ENCODE results near the gene PIGU.

Gene PIGU

GRCh38 chr20:34532756-34533155, 144.1 kb downstream of the PIGU start:
- no peaks in the 10 kb centered on the region for H3K4me1 ChIP-seq (ENCODE audit: insufficient read depth, low read length)
- no peaks in the 10 kb centered on the region for H3K9me3 ChIP-seq (ENCODE audit: insufficient read depth, low read depth, low read length)
- H3K27me3 ChIP-seq (ENCODE audit: insufficient read depth, low read length) = no peaks in the 10 kb centered on the region
- no peak overlapping the region for H3K4me3 ChIP-seq (ENCODE audit: low read length)
- H3K27ac ChIP-seq (ENCODE audit: low read length) = no peak overlapping the region
- H3K36me3 ChIP-seq (ENCODE audit: insufficient read depth, low read depth, low read length) = peaks cover 89% of the 10 kb centered on the region
- H3K9ac ChIP-seq (ENCODE audit: low read depth, low read length) = no peak overlapping the region

GRCh38 chr20:34532320-34532719, 144.6 kb downstream of the PIGU start:
- Histone ChIP-seq H3K4me3 (ENCODE audit: low read length) (no peak overlapping the region), H3K36me3 (ENCODE audit: insufficient read depth, low read depth, low read length) (peaks cover 89% of the 10 kb centered on the region), H3K9me3 (ENCODE audit: insufficient read depth, low read depth, low read length) (no peaks in the 10 kb centered on the region), H3K9ac (ENCODE audit: low read depth, low read length) (no peak overlapping the region), H3K27ac (ENCODE audit: low read length) (no peak overlapping the region), H3K27me3 (ENCODE audit: insufficient read depth, low read length) (no peaks in the 10 kb centered on the region), H3K4me1 (ENCODE audit: insufficient read depth, low read length) (no peaks in the 10 kb centered on the region)

- no peak overlapping the region for H3K9ac ChIP-seq (ENCODE audit: low read depth, low read length)
- H3K27me3 ChIP-seq (ENCODE audit: insufficient read depth, low read length) = no peaks in the 10 kb centered on the region
- no peak overlapping the region for H3K4me3 ChIP-seq (ENCODE audit: low read length)
- no peak overlapping the region for H3K27ac ChIP-seq (ENCODE audit: low read length)
- H3K4me1 ChIP-seq (ENCODE audit: insufficient read depth, low read length) = no peaks in the 10 kb centered on the region
- H3K9me3 ChIP-seq (ENCODE audit: insufficient read depth, low read depth, low read length) = no peaks in the 10 kb centered on the region
- H3K36me3 ChIP-seq (ENCODE audit: insufficient read depth, low read depth, low read length) = peaks cover 89% of the 10 kb centered on the region
Measured at GRCh38 chr20:34531608-34532265, 145.2 kb downstream of the PIGU start.

- Histone ChIP-seq H3K4me3 (ENCODE audit: low read length) (no peak overlapping the region), H3K9ac (ENCODE audit: low read depth, low read length) (no peak overlapping the region), H3K9me3 (ENCODE audit: insufficient read depth, low read depth, low read length) (no peaks in the 10 kb centered on the region), H3K27ac (ENCODE audit: low read length) (no peak overlapping the region), H3K27me3 (ENCODE audit: insufficient read depth, low read length) (no peaks in the 10 kb centered on the region), H3K4me1 (ENCODE audit: insufficient read depth, low read length) (no peaks in the 10 kb centered on the region; the same call in 1 of the 2 replicates), H3K36me3 (ENCODE audit: insufficient read depth, low read depth, low read length) (peaks cover 89% of the 10 kb centered on the region)
Measured at GRCh38 chr20:34530342-34530741, 146.6 kb downstream of the PIGU start.

- Histone ChIP-seq H3K36me3 (ENCODE audit: insufficient read depth, low read depth, low read length) (peaks cover 83% of the 10 kb centered on the region), H3K9ac (ENCODE audit: low read depth, low read length) (no peak overlapping the region)
Measured at GRCh38 chr20:34529742-34530141, 147.2 kb downstream of the PIGU start.

GRCh38 chr20:34528921-34529297, 148.0 kb downstream of the PIGU start:
- no peaks in the 10 kb centered on the region for H3K9me3 ChIP-seq (ENCODE audit: insufficient read depth, low read depth, low read length)
- H3K4me1 ChIP-seq (ENCODE audit: insufficient read depth, low read length) = no peaks in the 10 kb centered on the region; the same call in 1 of the 2 replicates
- no peak overlapping the region for H3K4me3 ChIP-seq (ENCODE audit: low read length)
- H3K36me3 ChIP-seq (ENCODE audit: insufficient read depth, low read depth, low read length) = peaks cover 80% of the 10 kb centered on the region
- no peaks in the 10 kb centered on the region for H3K27me3 ChIP-seq (ENCODE audit: insufficient read depth, low read length)
- H3K27ac ChIP-seq (ENCODE audit: low read length) = no peak overlapping the region
- no peak overlapping the region for H3K9ac ChIP-seq (ENCODE audit: low read depth, low read length)

More at GRCh38 chr20:34529742-34530141, 147.2 kb downstream of the PIGU start:
- Histone ChIP-seq H3K4me1 (ENCODE audit: insufficient read depth, low read length) (no peaks in the 10 kb centered on the region; the same call in 1 of the 2 replicates), H3K27ac (ENCODE audit: low read length) (no peak overlapping the region), H3K4me3 (ENCODE audit: low read length) (no peak overlapping the region), H3K9me3 (ENCODE audit: insufficient read depth, low read depth, low read length) (no peaks in the 10 kb centered on the region), H3K27me3 (ENCODE audit: insufficient read depth, low read length) (no peaks in the 10 kb centered on the region)

- Histone ChIP-seq H3K27ac (ENCODE audit: low read length) (no peak overlapping the region), H3K9ac (ENCODE audit: low read depth, low read length) (no peak overlapping the region), H3K27me3 (ENCODE audit: insufficient read depth, low read length) (no peaks in the 10 kb centered on the region), H3K36me3 (ENCODE audit: insufficient read depth, low read depth, low read length) (peaks cover 66% of the 10 kb centered on the region), H3K9me3 (ENCODE audit: insufficient read depth, low read depth, low read length) (no peaks in the 10 kb centered on the region), H3K4me1 (ENCODE audit: insufficient read depth, low read length) (no peaks in the 10 kb centered on the region; the same call in 1 of the 2 replicates), H3K4me3 (ENCODE audit: low read length) (no peak overlapping the region)
Measured at GRCh38 chr20:34527016-34527415, 149.9 kb downstream of the PIGU start.

- Histone ChIP-seq H3K9me3 (ENCODE audit: insufficient read depth, low read depth, low read length) (no peaks in the 10 kb centered on the region), H3K27ac (ENCODE audit: low read length) (no peak overlapping the region), H3K27me3 (ENCODE audit: insufficient read depth, low read length) (no peaks in the 10 kb centered on the region), H3K9ac (ENCODE audit: low read depth, low read length) (no peak overlapping the region), H3K4me1 (ENCODE audit: insufficient read depth, low read length) (no peaks in the 10 kb centered on the region; the same call in 1 of the 2 replicates), H3K4me3 (ENCODE audit: low read length) (no peak overlapping the region), H3K36me3 (ENCODE audit: insufficient read depth, low read depth, low read length) (peaks cover 64% of the 10 kb centered on the region)
Measured at GRCh38 chr20:34526466-34526865, 150.4 kb downstream of the PIGU start.

GRCh38 chr20:34525709-34526416, 151.0 kb downstream of the PIGU start:
- peaks cover 61% of the 10 kb centered on the region for H3K36me3 ChIP-seq (ENCODE audit: insufficient read depth, low read depth, low read length)
- H3K27me3 ChIP-seq (ENCODE audit: insufficient read depth, low read length) = no peaks in the 10 kb centered on the region
- no peaks in the 10 kb centered on the region; the same call in 1 of the 2 replicates for H3K4me1 ChIP-seq (ENCODE audit: insufficient read depth, low read length)
- no peaks in the 10 kb centered on the region for H3K9me3 ChIP-seq (ENCODE audit: insufficient read depth, low read depth, low read length)
- no peak overlapping the region for H3K4me3 ChIP-seq (ENCODE audit: low read length)
- H3K9ac ChIP-seq (ENCODE audit: low read depth, low read length) = no peak overlapping the region
- H3K27ac ChIP-seq (ENCODE audit: low read length) = no peak overlapping the region

GRCh38 chr20:34525342-34525708, 151.6 kb downstream of the PIGU start:
- Histone ChIP-seq H3K27me3 (ENCODE audit: insufficient read depth, low read length) (no peaks in the 10 kb centered on the region), H3K4me1 (ENCODE audit: insufficient read depth, low read length) (no peaks in the 10 kb centered on the region; the same call in 1 of the 2 replicates), H3K27ac (ENCODE audit: low read length) (no peak overlapping the region), H3K9me3 (ENCODE audit: insufficient read depth, low read depth, low read length) (no peaks in the 10 kb centered on the region), H3K36me3 (ENCODE audit: insufficient read depth, low read depth, low read length) (peaks cover 60% of the 10 kb centered on the region), H3K9ac (ENCODE audit: low read depth, low read length) (no peak overlapping the region), H3K4me3 (ENCODE audit: low read length) (no peak overlapping the region)

- Histone ChIP-seq H3K36me3 (ENCODE audit: insufficient read depth, low read depth, low read length) (peaks cover 55% of the 10 kb centered on the region), H3K27ac (ENCODE audit: low read length) (no peak overlapping the region)
Measured at GRCh38 chr20:34524426-34524825, 152.5 kb downstream of the PIGU start.

More at GRCh38 chr20:34524426-34524825, 152.5 kb downstream of the PIGU start:
- no peaks in the 10 kb centered on the region for H3K9me3 ChIP-seq (ENCODE audit: insufficient read depth, low read depth, low read length)
- H3K27me3 ChIP-seq (ENCODE audit: insufficient read depth, low read length) = no peaks in the 10 kb centered on the region
- H3K4me3 ChIP-seq (ENCODE audit: low read length) = no peak overlapping the region
- no peaks in the 10 kb centered on the region; the same call in 1 of the 2 replicates for H3K4me1 ChIP-seq (ENCODE audit: insufficient read depth, low read length)
- H3K9ac ChIP-seq (ENCODE audit: low read depth, low read length) = no peak overlapping the region

Measured in iPS-20b (cell line).